Measurements from ENCODE around the gene ATP8A2.

The ATP8A2 gene

DNA sequence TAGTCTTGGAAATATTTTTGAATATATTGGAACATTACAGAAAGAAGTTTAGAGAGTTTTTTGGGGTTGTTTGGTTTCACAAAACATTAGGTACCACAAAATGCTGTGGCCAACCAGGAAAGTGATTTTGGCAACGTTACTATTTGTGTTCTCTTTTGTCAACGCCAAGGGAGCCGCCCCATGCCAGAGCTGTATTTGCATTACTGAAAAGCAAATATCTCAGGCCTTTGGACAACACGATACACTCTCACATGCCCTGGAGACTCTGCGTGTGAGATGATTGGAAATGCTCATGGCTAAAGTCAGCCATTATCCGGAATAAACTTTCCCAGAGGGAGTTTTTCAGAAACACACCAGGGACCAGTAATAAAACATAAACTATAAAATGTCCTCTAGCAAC, 355.5 kb downstream of the ATP8A2 start:
- Mint-ChIP-seq H3K4me3 (no peak overlapping the region), H3K27me3 (peaks cover 44% of the 10 kb centered on the region), H3K9me3 (no peaks in the 10 kb centered on the region), H3K27ac (ENCODE audit: low read depth) (no peak overlapping the region), H3K36me3 (ENCODE audit: insufficient read depth) (peaks cover 6% of the 10 kb centered on the region), H3K4me1 (no peaks in the 10 kb centered on the region)
- ATAC-seq (replicated peaks; ENCODE audit: extremely low read depth, poor library complexity, severe bottlenecking) (no peak), DNase-seq (ENCODE audit: low spot score in 2 of 2) (no peak)

GRCh38 chr13:25727810-25728209, 356.0 kb downstream of the ATP8A2 start:
- H3K27ac Mint-ChIP-seq (ENCODE audit: low read depth), result no peak overlapping the region

DNA sequence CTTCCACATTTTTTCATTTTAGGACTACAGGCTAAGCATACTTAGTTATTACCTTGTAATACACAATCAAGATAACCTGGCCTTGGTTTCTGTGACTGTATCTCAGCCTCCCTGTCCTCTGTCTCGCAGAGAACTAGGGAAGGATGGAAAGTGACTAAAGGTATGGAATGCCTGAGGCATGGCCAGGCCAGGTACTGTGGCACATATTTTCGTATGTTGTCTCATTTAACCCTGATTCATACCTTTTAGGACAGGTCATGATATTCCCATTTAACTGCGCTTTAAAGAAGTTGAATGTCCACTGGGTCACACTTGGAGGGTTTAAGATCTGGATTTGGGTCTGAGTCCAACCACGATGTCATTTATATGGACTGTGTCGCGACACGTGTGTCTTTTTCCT, 357.4 kb downstream of the ATP8A2 start:
- ATAC-seq (replicated peaks; ENCODE audit: extremely low read depth, poor library complexity, severe bottlenecking) (no peak), DNase-seq (ENCODE audit: low spot score in 2 of 2) (no peak)
- Mint-ChIP-seq H3K4me3 (no peak overlapping the region), H3K27me3 (peaks cover 25% of the 10 kb centered on the region), H3K27ac (ENCODE audit: low read depth) (no peak overlapping the region), H3K36me3 (ENCODE audit: insufficient read depth) (peaks cover 9% of the 10 kb centered on the region), H3K4me1 (no peaks in the 10 kb centered on the region), H3K9me3 (no peaks in the 10 kb centered on the region)

More at GRCh38 chr13:25727810-25728209, 356.0 kb downstream of the ATP8A2 start:
- H3K9me3 Mint-ChIP-seq, result no peaks in the 10 kb centered on the region
- no peak for ATAC-seq (replicated peaks; ENCODE audit: extremely low read depth, poor library complexity, severe bottlenecking)
- DNase-seq (ENCODE audit: low spot score in 2 of 2), result no peak
- H3K36me3 Mint-ChIP-seq (ENCODE audit: insufficient read depth), result peaks cover 6% of the 10 kb centered on the region
- H3K27me3 Mint-ChIP-seq, result peaks cover 39% of the 10 kb centered on the region
- no peak overlapping the region for H3K4me3 Mint-ChIP-seq
- no peaks in the 10 kb centered on the region for H3K4me1 Mint-ChIP-seq

DNA sequence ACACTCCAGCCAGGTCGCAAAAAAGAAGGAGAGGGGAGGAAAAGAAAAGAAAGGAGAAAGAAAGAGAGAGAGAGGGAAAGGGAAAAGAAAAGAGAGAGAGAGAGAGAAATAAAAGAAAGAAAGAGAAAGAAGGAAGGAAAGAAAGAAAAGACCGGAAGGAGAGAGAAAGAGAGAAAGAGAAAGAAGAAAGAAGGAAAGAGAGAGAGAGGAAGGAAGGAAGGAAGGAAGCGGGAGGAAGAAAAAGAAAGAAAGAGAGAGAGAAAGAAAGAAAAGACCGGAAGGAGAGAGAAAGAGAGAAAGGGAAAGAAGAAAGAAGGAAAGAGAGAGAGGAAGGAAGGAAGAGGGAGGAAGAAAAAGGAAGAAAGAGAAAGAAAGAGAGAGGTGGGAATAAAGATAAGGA, 359.3 kb downstream of the ATP8A2 start:
- Mint-ChIP-seq H3K4me1 (no peaks in the 10 kb centered on the region), H3K4me3 (no peak overlapping the region), H3K27ac (ENCODE audit: low read depth) (no peak overlapping the region), H3K9me3 (no peaks in the 10 kb centered on the region), H3K27me3 (peaks cover 25% of the 10 kb centered on the region), H3K36me3 (ENCODE audit: insufficient read depth) (peaks cover 9% of the 10 kb centered on the region)
- DNase-seq (ENCODE audit: low spot score in 2 of 2) (no peak), ATAC-seq (replicated peaks; ENCODE audit: extremely low read depth, poor library complexity, severe bottlenecking) (no peak)

DNA sequence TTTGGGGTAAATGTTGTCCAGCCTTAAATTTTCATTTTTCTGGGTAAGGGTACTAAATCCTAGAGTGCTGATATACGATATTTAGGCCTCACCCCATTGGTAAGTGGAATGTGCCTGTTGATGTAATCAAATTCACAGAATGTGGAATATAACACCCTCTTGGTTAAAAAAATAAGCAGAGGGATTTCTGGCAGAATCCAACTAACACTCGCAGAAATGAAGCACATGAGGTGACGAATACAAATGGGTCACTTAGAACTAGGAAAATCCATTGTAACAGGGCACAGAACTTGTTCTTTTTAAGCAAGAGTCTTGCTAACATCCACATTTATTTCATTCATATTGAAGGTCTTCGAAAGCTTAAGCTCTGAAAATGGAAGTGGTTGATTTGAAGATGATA, 359.8 kb downstream of the ATP8A2 start:
- H3K4me1 Mint-ChIP-seq, result peaks cover under 1% of the 10 kb centered on the region
- H3K36me3 Mint-ChIP-seq (ENCODE audit: insufficient read depth), result peaks cover 9% of the 10 kb centered on the region
- no peak for ATAC-seq (replicated peaks; ENCODE audit: extremely low read depth, poor library complexity, severe bottlenecking)
- no peak overlapping the region for H3K4me3 Mint-ChIP-seq
- DNase-seq (ENCODE audit: low spot score in 2 of 2), result no peak
- H3K9me3 Mint-ChIP-seq, result no peaks in the 10 kb centered on the region
- H3K27me3 Mint-ChIP-seq, result peaks cover 25% of the 10 kb centered on the region
- no peak overlapping the region for H3K27ac Mint-ChIP-seq (ENCODE audit: low read depth)

GRCh38 chr13:25732111-25732865, 360.5 kb downstream of the ATP8A2 start:
- DNase-seq (ENCODE audit: low spot score in 2 of 2), result no peak
- Mint-ChIP-seq H3K4me3 (no peak overlapping the region), H3K27ac (ENCODE audit: low read depth) (no peak overlapping the region), H3K4me1 (peaks cover 5% of the 10 kb centered on the region), H3K9me3 (no peaks in the 10 kb centered on the region), H3K36me3 (ENCODE audit: insufficient read depth) (peaks cover 9% of the 10 kb centered on the region), H3K27me3 (peaks cover 25% of the 10 kb centered on the region)
- no peak for ATAC-seq (replicated peaks; ENCODE audit: extremely low read depth, poor library complexity, severe bottlenecking)

GRCh38 chr13:25733001-25733491, 361.3 kb downstream of the ATP8A2 start:
- H3K27ac Mint-ChIP-seq (ENCODE audit: low read depth), result no peak overlapping the region
- H3K9me3 Mint-ChIP-seq, result no peaks in the 10 kb centered on the region
- H3K4me1 Mint-ChIP-seq, result peaks cover 5% of the 10 kb centered on the region
- ATAC-seq (replicated peaks; ENCODE audit: extremely low read depth, poor library complexity, severe bottlenecking) (no peak), DNase-seq (ENCODE audit: low spot score in 2 of 2) (no peak)
- peaks cover 9% of the 10 kb centered on the region for H3K36me3 Mint-ChIP-seq (ENCODE audit: insufficient read depth)
- no peak overlapping the region for H3K4me3 Mint-ChIP-seq
- H3K27me3 Mint-ChIP-seq, result peaks cover 25% of the 10 kb centered on the region

DNA sequence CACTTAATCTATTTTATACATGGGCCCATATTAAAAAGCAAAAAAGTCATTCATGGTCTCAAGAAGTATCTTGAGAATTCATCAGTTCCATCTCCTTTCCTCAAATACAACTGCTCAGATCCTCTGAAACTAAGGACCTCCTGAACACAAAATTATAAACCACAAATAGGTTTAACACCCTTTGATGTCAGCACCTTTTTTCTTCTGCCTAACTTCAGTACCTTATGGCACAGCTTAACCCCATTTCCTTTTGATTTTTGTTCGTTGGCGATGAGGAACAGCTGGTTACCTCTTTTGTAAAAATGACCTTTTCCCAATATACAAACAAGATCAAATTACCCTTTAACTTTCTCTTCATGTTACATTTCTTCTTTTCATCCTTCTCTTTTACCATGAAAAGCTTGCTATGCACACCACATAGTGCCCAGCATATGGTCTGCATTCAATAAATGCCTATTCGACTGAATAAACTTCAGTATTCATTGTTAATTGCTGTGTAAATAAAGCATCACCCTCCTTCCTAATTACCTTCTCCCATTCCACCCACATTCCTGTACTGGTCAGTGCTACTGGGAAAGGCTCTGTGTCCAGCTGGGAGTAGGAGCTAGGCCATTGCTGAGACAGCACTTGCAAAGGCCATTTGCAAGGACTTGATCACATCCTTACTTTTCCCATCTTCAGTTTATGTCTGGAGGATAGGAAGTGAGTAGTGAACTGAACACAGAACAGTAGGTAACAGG, 362.1 kb downstream of the ATP8A2 start:
- H3K4me1 Mint-ChIP-seq, result peaks cover 13% of the 10 kb centered on the region
- ATAC-seq (replicated peaks; ENCODE audit: extremely low read depth, poor library complexity, severe bottlenecking) (no peak), DNase-seq (ENCODE audit: low spot score in 2 of 2) (no peak)
- no peak overlapping the region for H3K4me3 Mint-ChIP-seq
- no peak overlapping the region for H3K27ac Mint-ChIP-seq (ENCODE audit: low read depth)
- H3K27me3 Mint-ChIP-seq, result peaks cover 22% of the 10 kb centered on the region
- H3K9me3 Mint-ChIP-seq, result no peaks in the 10 kb centered on the region
- H3K36me3 Mint-ChIP-seq (ENCODE audit: insufficient read depth), result peaks cover 9% of the 10 kb centered on the region

- DNase-seq (ENCODE audit: low spot score in 2 of 2) (no peak), ATAC-seq (replicated peaks; ENCODE audit: extremely low read depth, poor library complexity, severe bottlenecking) (peak; percentile 66)
- peak overlapping the region; percentile 84 for H3K27ac Mint-ChIP-seq (ENCODE audit: low read depth)
- no peaks in the 10 kb centered on the region for H3K9me3 Mint-ChIP-seq
- peaks cover 17% of the 10 kb centered on the region for H3K4me1 Mint-ChIP-seq
- peak overlapping the region; percentile 8 for H3K4me3 Mint-ChIP-seq
- H3K27me3 Mint-ChIP-seq, result no peaks in the 10 kb centered on the region
- peaks cover 2% of the 10 kb centered on the region for H3K36me3 Mint-ChIP-seq (ENCODE audit: insufficient read depth)
Measured at GRCh38 chr13:25738342-25739196, 366.8 kb downstream of the ATP8A2 start.

GRCh38 chr13:25739376-25739775, 367.6 kb downstream of the ATP8A2 start:
- no peaks in the 10 kb centered on the region for H3K27me3 Mint-ChIP-seq
- peaks cover 17% of the 10 kb centered on the region for H3K4me1 Mint-ChIP-seq
- ATAC-seq (replicated peaks; ENCODE audit: extremely low read depth, poor library complexity, severe bottlenecking) (no peak), DNase-seq (ENCODE audit: low spot score in 2 of 2) (no peak)
- no peak overlapping the region for H3K4me3 Mint-ChIP-seq
- H3K9me3 Mint-ChIP-seq, result no peaks in the 10 kb centered on the region
- no peak overlapping the region for H3K27ac Mint-ChIP-seq (ENCODE audit: low read depth)
- H3K36me3 Mint-ChIP-seq (ENCODE audit: insufficient read depth), result no peaks in the 10 kb centered on the region

DNA sequence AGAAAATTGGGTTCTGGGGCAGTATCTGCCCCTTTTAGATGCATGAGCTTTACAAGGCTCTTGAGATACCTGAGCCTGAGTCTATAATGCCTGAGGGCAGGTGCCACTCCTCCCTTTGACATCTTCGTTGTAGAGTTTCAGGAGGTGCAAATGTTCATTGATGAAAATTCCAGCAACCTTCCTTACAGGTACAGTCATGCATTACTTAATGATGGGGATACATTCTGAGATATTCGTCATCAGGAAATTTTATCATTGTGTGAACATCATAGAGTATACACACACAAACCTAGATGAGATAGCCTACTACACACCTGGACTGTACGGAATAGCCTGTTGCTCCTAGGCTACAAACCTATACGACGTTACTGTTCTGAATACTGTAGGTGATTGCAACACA, 370.0 kb downstream of the ATP8A2 start:
- H3K4me3 Mint-ChIP-seq, result no peak overlapping the region
- no peaks in the 10 kb centered on the region for H3K9me3 Mint-ChIP-seq
- no peaks in the 10 kb centered on the region for H3K36me3 Mint-ChIP-seq (ENCODE audit: insufficient read depth)
- DNase-seq (ENCODE audit: low spot score in 2 of 2) (no peak), ATAC-seq (replicated peaks; ENCODE audit: extremely low read depth, poor library complexity, severe bottlenecking) (no peak)
- H3K4me1 Mint-ChIP-seq, result peaks cover 14% of the 10 kb centered on the region
- no peak overlapping the region for H3K27ac Mint-ChIP-seq (ENCODE audit: low read depth)
- no peaks in the 10 kb centered on the region for H3K27me3 Mint-ChIP-seq

GRCh38 chr13:25742220-25742619, 370.4 kb downstream of the ATP8A2 start:
- Mint-ChIP-seq H3K27ac (ENCODE audit: low read depth) (no peak overlapping the region), H3K36me3 (ENCODE audit: insufficient read depth) (no peaks in the 10 kb centered on the region), H3K27me3 (no peaks in the 10 kb centered on the region), H3K4me1 (peaks cover 12% of the 10 kb centered on the region), H3K9me3 (no peaks in the 10 kb centered on the region), H3K4me3 (no peak overlapping the region)
- ATAC-seq (replicated peaks; ENCODE audit: extremely low read depth, poor library complexity, severe bottlenecking), result no peak
- DNase-seq (ENCODE audit: low spot score in 2 of 2), result no peak

All from central memory CD8-positive, alpha-beta T cell (primary cell).